ENCODE results near the gene DCD.
A peak's percentile ranks its signal among the peaks of the same experiment; 100 is the strongest.

GRCh38 chr12:54631988-54632728, 16.0 kb downstream of the DCD start:
- peak in 1 of 3 experiments; percentile 20 for TF ChIP-seq CTCF (optimal IDR thresholded peaks at IDR 0.05 in 1 of 3, IDR thresholded peaks at IDR 0.05 in 1 of 3, conservative IDR thresholded peaks at IDR 0.05 in 1 of 3; ENCODE audit: extremely low read depth in 1 of 3, insufficient read depth in 2 of 3, low read length in 3 of 3)
- no peak for TF ChIP-seq EZH2 (IDR thresholded peaks at IDR 0.05; ENCODE audit: low read length)

Measured in keratinocyte (primary cell).